HUES6 (cell line): ENCODE results near the gene TGIF1.

Source experiments
- H3K27ac ChIP-seq: 2 replicates; pipeline ENCODE4 v1.7.0; 2013; ENCODE audit warnings: low read depth, mild to moderate bottlenecking, low read length, inconsistent platforms
- H3K27me3 ChIP-seq: 2 replicates; pipeline ENCODE4 v1.6.1; 2013; ENCODE audit warnings: low read length; ENCODE audit not compliant: control insufficient read depth, insufficient read depth
- H3K36me3 ChIP-seq: 2 replicates; pipeline ENCODE4 v1.6.1; 2013; ENCODE audit warnings: low read length; ENCODE audit not compliant: control insufficient read depth, insufficient read depth
- H3K4me1 ChIP-seq: 2 replicates; pipeline ENCODE4 v1.6.1; 2013; ENCODE audit warnings: low read length; ENCODE audit not compliant: control insufficient read depth, insufficient read depth
- H3K4me3 ChIP-seq: 2 replicates; pipeline ENCODE4 v1.5.1; 2013; ENCODE audit warnings: low read depth, low read length
- H3K9ac ChIP-seq: one replicate; pipeline ENCODE4 v1.6.1; 2013; ENCODE audit warnings: mild to moderate bottlenecking, low read length
- H3K9me3 ChIP-seq: 2 replicates; pipeline ENCODE4 v1.6.1; 2013; ENCODE audit warnings: low read depth, low read length; ENCODE audit not compliant: control insufficient read depth, insufficient read depth

TGIF1 gene

DNA sequence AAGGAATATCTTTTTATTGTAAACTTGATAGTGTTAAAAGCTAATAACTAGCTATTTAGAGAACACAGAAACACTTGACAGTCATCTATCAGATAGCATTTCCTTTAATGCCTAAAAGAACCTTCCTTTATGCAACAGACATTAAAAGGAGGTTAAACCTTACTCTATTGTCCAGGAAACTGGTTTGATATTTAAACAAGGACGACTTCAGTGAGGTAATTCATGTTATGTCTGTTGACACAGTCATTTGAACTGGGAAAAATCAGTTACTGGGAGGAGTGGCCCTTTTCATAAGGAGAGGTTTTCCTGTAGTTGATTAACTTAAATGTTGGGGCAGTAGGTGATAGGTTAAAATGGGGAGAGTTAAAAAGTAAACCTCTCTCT lies 6.7 kb downstream of the TGIF1 start:
- peak overlapping the region; percentile 46 for H3K9ac ChIP-seq
- H3K4me1 ChIP-seq, result peaks cover 47% of the 10 kb centered on the region
- peak overlapping the region; percentile 70 for H3K27ac ChIP-seq
- H3K27me3 ChIP-seq, result no peaks in the 10 kb centered on the region
- peaks cover 61% of the 10 kb centered on the region for H3K36me3 ChIP-seq
- H3K9me3 ChIP-seq, result no peaks in the 10 kb centered on the region
- peak overlapping the region; percentile 83; the same call in 1 of the 2 replicates for H3K4me3 ChIP-seq

DNA sequence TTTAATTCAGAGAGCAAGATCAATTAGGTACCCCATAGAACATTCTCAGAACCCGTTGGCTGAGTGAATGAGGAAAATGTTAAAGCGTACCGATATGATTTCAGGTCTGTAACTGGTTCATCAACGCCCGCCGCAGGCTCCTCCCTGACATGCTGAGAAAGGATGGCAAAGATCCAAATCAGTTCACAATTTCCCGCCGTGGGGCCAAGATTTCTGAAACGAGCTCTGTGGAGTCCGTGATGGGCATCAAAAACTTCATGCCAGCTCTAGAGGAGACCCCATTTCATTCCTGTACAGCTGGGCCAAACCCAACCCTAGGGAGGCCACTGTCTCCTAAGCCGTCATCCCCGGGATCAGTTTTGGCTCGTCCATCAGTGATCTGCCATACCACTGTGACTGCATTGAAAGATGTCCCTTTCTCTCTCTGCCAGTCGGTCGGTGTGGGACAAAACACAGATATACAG lies 7.3 kb downstream of the TGIF1 start:
- H3K36me3 ChIP-seq, result peaks cover 60% of the 10 kb centered on the region
- no peaks in the 10 kb centered on the region for H3K27me3 ChIP-seq
- peak overlapping the region; percentile 70; the same call in 1 of the 2 replicates for H3K27ac ChIP-seq
- no peak overlapping the region for H3K4me3 ChIP-seq
- H3K9me3 ChIP-seq, result no peaks in the 10 kb centered on the region
- H3K9ac ChIP-seq, result no peak overlapping the region
- H3K4me1 ChIP-seq, result peaks cover 47% of the 10 kb centered on the region

DNA sequence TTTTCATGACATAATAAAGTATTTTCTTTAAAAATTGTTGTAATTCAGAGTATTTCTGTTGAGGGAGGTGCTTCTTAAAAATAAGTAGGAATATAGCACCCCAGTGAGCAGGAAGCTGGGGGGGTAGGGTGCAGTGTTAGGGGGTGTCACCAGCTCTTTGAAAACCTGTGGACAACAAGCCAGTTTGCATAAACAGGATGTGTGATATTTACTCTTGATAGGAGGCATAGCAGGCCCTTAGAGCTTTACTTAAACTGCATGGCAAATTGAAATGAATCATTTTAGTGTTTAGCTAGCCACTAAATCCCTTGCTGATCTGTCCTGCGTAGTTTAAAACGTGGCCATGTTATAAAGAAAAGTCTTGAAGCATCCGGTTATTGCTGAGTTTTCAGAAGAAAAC lies 8.4 kb downstream of the TGIF1 start:
- Histone ChIP-seq H3K4me3 (no peak overlapping the region), H3K27me3 (no peaks in the 10 kb centered on the region), H3K27ac (peak overlapping the region; percentile 51), H3K4me1 (peaks cover 47% of the 10 kb centered on the region), H3K9me3 (no peaks in the 10 kb centered on the region), H3K9ac (peak overlapping the region; percentile 31), H3K36me3 (peaks cover 53% of the 10 kb centered on the region)

DNA sequence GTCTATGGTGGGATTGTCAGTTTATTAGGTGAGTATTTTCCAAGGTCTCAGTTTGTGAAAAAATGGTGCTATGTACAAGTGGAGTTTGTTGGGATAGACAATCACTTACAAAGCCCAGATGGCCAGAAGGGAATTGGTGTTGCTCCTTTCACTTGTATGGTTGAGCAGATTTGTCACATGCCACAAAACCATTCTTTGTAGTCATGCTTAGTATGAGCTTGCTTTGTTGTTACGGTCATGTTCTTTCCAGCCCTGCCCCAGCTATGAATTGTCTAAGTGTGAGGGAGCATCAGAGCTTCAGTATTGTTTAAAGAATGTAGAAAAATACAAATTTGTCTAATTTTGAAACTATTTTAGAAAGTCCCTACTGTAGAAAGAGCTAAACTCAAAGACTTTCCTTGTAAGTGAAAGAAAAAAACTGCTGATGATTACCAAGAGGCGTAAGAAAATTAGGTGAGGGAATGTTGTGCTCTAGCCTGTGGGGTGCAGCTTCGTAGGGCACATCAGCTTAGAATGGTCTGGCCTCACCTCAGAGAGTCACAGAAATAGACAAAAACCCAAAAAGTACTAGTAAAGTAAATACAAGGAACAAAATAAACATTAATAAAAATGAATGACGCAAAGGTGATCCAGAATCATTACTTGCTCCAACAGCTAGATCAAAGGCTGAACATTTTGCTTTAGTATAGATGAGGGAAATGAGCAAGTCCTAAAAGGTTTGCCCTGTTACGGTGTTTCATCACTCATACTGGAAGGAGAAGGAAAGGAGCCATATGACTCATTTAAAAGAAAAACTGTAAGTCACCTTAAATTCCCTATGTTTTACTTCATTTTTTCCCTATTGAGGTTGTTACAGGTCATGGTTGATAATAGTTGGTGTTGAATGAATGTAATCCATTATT lies 9.2 kb downstream of the TGIF1 start:
- Histone ChIP-seq H3K4me1 (peaks cover 47% of the 10 kb centered on the region), H3K9me3 (no peaks in the 10 kb centered on the region), H3K9ac (no peak overlapping the region), H3K27ac (peak overlapping the region; percentile 51), H3K4me3 (no peak overlapping the region), H3K27me3 (no peaks in the 10 kb centered on the region), H3K36me3 (peaks cover 53% of the 10 kb centered on the region)

DNA sequence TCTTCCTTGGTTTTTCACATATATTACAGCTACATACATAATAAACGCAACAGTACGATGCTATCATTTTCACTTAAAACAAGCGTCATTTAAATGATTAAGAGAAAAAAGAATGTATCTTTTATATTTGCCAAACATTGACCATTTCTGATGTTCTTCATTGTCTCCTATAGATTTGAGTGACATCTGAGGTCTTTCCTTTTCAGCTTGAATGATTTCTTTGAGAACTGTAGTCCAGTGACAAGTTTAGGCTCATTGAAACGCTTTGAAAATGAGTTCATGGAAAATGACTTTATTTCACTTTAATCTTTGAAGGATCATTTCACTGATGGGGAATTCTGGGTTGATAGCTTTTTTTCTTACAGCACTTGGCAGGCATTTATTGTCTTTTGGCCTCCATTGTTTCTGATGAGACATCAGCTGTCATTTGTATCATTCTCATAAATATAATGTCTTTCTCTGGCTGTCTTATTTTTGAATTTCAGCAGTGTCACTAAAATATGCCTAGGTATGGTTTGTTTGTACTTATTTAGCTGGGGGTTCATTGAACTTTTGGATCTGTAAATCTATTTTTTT lies 10.9 kb downstream of the TGIF1 start:
- Histone ChIP-seq H3K9ac (no peak overlapping the region), H3K4me1 (peaks cover 39% of the 10 kb centered on the region), H3K36me3 (peaks cover 47% of the 10 kb centered on the region), H3K4me3 (no peak overlapping the region), H3K27ac (no peak overlapping the region), H3K9me3 (no peaks in the 10 kb centered on the region), H3K27me3 (no peaks in the 10 kb centered on the region)

DNA sequence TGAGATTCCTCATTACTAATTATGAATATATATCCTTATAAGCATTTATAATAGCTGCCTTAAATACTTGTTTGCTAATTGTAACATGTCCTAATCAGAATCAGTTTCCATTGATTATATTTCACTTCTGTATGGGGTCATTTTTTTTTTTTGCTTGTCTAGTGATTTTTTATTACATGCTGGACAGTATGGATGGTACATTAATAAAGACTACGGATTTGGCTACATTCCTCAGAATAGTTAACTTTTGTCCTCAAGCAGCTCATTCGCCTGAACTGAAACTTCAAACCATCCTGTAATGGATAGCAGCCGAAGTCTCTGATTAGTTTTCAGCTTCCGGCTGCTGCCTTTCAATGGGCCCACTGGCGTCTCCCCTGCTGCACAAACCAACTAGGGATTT lies 11.7 kb downstream of the TGIF1 start:
- Histone ChIP-seq H3K27me3 (no peaks in the 10 kb centered on the region), H3K4me1 (peaks cover 39% of the 10 kb centered on the region), H3K9me3 (no peaks in the 10 kb centered on the region), H3K9ac (no peak overlapping the region), H3K27ac (no peak overlapping the region), H3K36me3 (peaks cover 39% of the 10 kb centered on the region), H3K4me3 (no peak overlapping the region)

DNA sequence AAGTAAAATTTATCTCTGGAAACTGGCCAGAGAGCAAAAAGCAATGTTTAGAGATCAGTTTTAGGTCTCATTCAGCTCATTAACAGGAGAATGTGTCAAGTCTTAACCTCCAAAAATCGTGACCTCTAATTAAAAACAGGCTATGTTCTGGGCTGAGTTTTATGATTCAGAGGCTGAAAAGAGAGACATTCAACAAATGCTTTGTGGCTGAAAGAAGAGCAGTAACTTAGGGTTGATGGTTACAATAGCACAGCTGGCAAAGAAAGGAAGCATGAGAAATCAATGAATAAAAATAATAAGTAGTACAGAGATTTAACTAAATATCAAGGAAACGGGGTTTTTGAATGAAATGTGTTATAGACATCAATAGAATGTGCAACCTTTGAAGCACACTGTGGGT lies 13.1 kb downstream of the TGIF1 start:
- Histone ChIP-seq H3K27me3 (no peaks in the 10 kb centered on the region), H3K4me3 (no peak overlapping the region), H3K36me3 (peaks cover 26% of the 10 kb centered on the region), H3K9me3 (no peaks in the 10 kb centered on the region), H3K4me1 (peaks cover 36% of the 10 kb centered on the region), H3K27ac (no peak overlapping the region), H3K9ac (no peak overlapping the region)

DNA sequence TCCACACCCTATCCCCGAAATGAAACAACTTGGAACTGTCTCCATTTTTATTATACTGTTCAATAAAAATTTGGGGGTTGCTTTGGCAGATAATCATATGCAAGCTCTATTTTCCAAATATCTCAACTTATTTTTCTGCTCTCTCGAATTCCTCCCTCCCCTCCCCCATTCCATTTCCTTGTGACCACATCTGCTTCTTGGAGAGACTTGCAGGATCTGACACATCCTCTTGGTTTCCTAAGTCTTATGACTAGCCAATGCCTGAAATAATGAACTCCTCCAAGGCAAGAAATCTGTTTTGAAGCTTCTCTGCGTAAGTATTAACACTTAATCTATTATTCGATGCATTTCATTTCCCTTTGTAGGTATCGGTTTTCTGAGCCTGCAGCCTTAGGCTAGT lies 16.1 kb downstream of the TGIF1 start:
- peak overlapping the region; percentile 4; the same call in 1 of the 2 replicates for H3K27ac ChIP-seq
- peaks cover 26% of the 10 kb centered on the region for H3K4me1 ChIP-seq
- no peaks in the 10 kb centered on the region for H3K27me3 ChIP-seq
- H3K9me3 ChIP-seq, result no peaks in the 10 kb centered on the region
- no peaks in the 10 kb centered on the region; the same call in 1 of the 2 replicates for H3K36me3 ChIP-seq
- no peak overlapping the region for H3K4me3 ChIP-seq
- H3K9ac ChIP-seq, result no peak overlapping the region

DNA sequence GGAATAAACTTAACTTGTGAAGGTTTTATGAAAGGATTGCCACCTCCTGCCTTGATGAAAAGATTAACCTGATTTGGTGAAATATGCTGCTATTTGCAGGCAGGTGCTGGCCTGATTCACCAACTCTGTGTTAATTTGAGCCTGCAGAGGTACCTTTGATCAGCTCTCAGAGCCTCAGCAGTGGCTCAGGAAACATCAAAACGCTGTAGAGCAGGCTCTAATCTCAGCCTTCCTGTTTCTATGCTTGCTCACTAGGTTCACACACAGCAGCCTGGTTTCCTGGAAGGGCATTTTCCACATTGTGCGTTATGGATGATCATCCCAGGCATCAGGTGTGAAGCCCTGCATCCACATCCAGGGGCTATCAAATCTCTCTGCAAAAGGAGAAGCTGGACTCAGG lies 16.9 kb downstream of the TGIF1 start:
- H3K36me3 ChIP-seq, result no peaks in the 10 kb centered on the region
- no peak overlapping the region for H3K4me3 ChIP-seq
- H3K9me3 ChIP-seq, result no peaks in the 10 kb centered on the region
- no peak overlapping the region for H3K9ac ChIP-seq
- H3K27me3 ChIP-seq, result no peaks in the 10 kb centered on the region
- H3K27ac ChIP-seq, result peak overlapping the region; percentile 4; the same call in 1 of the 2 replicates
- peaks cover 26% of the 10 kb centered on the region for H3K4me1 ChIP-seq

DNA sequence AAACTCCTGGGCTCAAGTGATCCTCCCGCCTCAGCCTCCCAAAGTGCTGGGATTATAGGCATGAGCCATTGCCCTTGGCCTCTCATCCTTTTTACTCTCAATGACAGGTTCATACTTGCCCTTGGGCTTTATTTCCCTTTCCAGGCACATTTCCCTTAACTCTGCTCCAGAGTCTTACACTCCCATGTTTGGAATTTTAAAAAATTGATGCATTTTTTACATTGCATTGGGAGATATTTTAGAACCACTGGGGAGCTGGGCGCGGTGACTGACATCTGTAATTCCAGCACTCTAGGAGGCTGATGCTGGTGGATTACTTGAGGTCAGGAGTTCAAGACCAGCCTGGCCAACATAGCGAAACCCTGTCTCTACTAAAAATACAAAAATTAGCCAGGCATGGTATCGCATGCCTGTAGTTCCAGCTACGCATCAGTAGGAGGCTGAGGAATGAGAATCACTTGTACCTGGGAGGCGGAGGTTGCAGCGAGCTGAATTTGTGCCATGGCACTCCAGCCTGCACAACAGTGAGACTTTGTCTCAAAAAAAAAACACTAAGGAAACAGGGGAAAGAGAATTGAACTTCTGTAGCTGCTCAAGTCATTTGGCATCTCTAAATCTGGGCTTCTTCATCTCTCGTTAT lies 18.2 kb downstream of the TGIF1 start:
- H3K4me3 ChIP-seq, result no peak overlapping the region
- H3K27me3 ChIP-seq, result no peaks in the 10 kb centered on the region
- no peaks in the 10 kb centered on the region for H3K36me3 ChIP-seq
- peaks cover 26% of the 10 kb centered on the region for H3K4me1 ChIP-seq
- H3K27ac ChIP-seq, result no peak overlapping the region
- no peak overlapping the region for H3K9ac ChIP-seq
- H3K9me3 ChIP-seq, result no peaks in the 10 kb centered on the region

DNA sequence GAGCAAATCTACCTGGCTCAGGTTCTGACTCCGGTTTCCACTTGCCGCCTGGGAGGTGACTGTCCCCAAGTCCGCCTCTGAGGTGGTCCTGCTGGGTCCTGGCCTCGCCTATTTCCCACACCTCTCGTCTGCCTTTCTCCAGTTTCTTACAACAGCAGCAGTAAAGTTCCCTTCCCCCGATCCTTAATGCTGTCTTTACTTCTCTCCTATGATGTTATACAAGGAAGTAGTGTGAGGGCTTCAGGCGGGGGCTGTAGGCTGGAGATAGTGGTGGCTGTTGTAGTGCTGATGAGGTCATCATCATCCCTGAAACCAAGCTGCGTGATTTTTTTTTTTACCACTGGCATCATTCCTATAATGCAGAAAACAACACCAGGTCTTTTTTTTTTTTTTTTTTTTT lies 18.9 kb downstream of the TGIF1 start:
- Histone ChIP-seq H3K36me3 (no peaks in the 10 kb centered on the region), H3K27ac (no peak overlapping the region), H3K27me3 (no peaks in the 10 kb centered on the region)

More for the DNA sequence above, 18.9 kb downstream of the TGIF1 start:
- 0 out of 2 replicates have a peak, but pooled peaks cover 1% of the 10 kb centered on the region for H3K9me3 ChIP-seq
- H3K4me1 ChIP-seq, result peaks cover 26% of the 10 kb centered on the region
- no peak overlapping the region for H3K4me3 ChIP-seq
- no peak overlapping the region for H3K9ac ChIP-seq
